Testis (tissue), 2 donors: ENCODE measurements around the gene TST.

ENCODE experiments used
- CTCF ChIP-seq, 3 experiments: fragments of 450-650 bp in 2 of 3; fragments of 200-600 bp in 1 of 3; sonication (generic) in 1 of 3; IDR thresholded peaks; one replicate each; pipeline ENCODE4 v1.5.1; 2016 to 2019; ENCODE audit warnings: antibody characterized with exemption in 3 of 3, mild to moderate bottlenecking in 2 of 3, moderate library complexity in 1 of 3
- POLR2A ChIP-seq: fragments of 450-650 bp; IDR thresholded peaks from one replicate; pipeline ENCODE4 v1.6.1; 2017; ENCODE audit warnings: antibody characterized with exemption, mild to moderate bottlenecking, moderate library complexity

- TF ChIP-seq CTCF (IDR thresholded peaks at IDR 0.05) (no peak), POLR2A (no peak)
These were observed 38.0 kb upstream of the TST start for GRCh38 chr22:37057226-37057625.
